Keratinocyte (primary cell): ENCODE measurements around the gene ADAMTS10. TPM values are rescaled to one million over a fixed set of nuclear protein-coding genes. Genes with fewer than 3 reads are reported as not detected.
A peak's percentile ranks its signal among the peaks of the same experiment; 100 is the strongest.

ENCODE experiments used
- DNase-seq: peaks from one replicate; pipeline ENCODE4 v3.0.0-alpha.2; 2011; ENCODE audit warnings: low read depth, missing footprints, low spot score
- FAIRE-seq: peaks from 2 replicates; lab custom pipeline; 2011; peaks lifted over from hg19 to GRCh38; lab: Jason Lieb, UNC
- H2AFZ ChIP-seq: 2 replicates; pipeline ENCODE4 v1.6.0; 2012; ENCODE audit warnings: low read length, control low read depth, inconsistent platforms; ENCODE audit not compliant: control insufficient read depth
- H3K27ac ChIP-seq: 2 replicates; pipeline ENCODE4 v1.5.1; 2011; ENCODE audit warnings: low read length; ENCODE audit not compliant: control insufficient read depth, insufficient read depth
- H3K27me3 ChIP-seq: 3 replicates; pipeline ENCODE4 v1.6.0; 2011; ENCODE audit warnings: low read length; ENCODE audit not compliant: control insufficient read depth, insufficient read depth; ENCODE audit errors: extremely low read depth
- H3K36me3 ChIP-seq, 2 experiments: 2 replicates in 1 of 2; 3 replicates in 1 of 2; pipeline ENCODE4 v1.5.1; 2011; ENCODE audit warnings: low read length in 2 of 2, mild to moderate bottlenecking in 1 of 2; ENCODE audit not compliant: control insufficient read depth in 2 of 2, insufficient read depth in 2 of 2; ENCODE audit errors: extremely low read depth in 1 of 2
- H3K4me1 ChIP-seq: 3 replicates; pipeline ENCODE4 v1.5.1; 2011; ENCODE audit warnings: low read length; ENCODE audit not compliant: control insufficient read depth, insufficient read depth; ENCODE audit errors: extremely low read depth
- H3K4me2 ChIP-seq: 3 replicates; pipeline ENCODE4 v1.6.0; 2011; ENCODE audit warnings: low read depth, low read length; ENCODE audit not compliant: control insufficient read depth, insufficient read depth; ENCODE audit errors: extremely low read depth
- H3K4me3 ChIP-seq, 3 experiments: fragments of 200-600 bp in 1 of 3; sonication (generic) in 1 of 3; 2 replicates in 2 of 3; 3 replicates in 1 of 3; pipeline ENCODE4 v1.5.1; 2011 to 2016; ENCODE audit warnings: low read length in 3 of 3, mild to moderate bottlenecking in 3 of 3, control low read depth in 2 of 3, inconsistent platforms in 1 of 3, low read depth in 1 of 3, mixed read lengths in 1 of 3, mixed run types in 1 of 3, moderate library complexity in 1 of 3; ENCODE audit not compliant: control insufficient read depth in 2 of 3, insufficient read depth in 2 of 3; ENCODE audit errors: extremely low read depth in 1 of 3
- H3K79me2 ChIP-seq: 2 replicates; pipeline ENCODE4 v1.6.0; 2012; ENCODE audit warnings: low read length; ENCODE audit not compliant: control insufficient read depth, insufficient read depth
- H3K9ac ChIP-seq: 3 replicates; pipeline ENCODE4 v1.6.0; 2011; ENCODE audit warnings: low read length; ENCODE audit not compliant: control insufficient read depth, insufficient read depth; ENCODE audit errors: extremely low read depth
- H3K9me1 ChIP-seq: 3 replicates; pipeline ENCODE4 v1.6.0; 2011; ENCODE audit warnings: low read length; ENCODE audit not compliant: control insufficient read depth, insufficient read depth; ENCODE audit errors: extremely low read depth
- H3K9me3 ChIP-seq: 2 replicates; pipeline ENCODE4 v1.5.1; 2012; ENCODE audit warnings: low read depth, low read length; ENCODE audit not compliant: control insufficient read depth
- H4K20me1 ChIP-seq: 3 replicates; pipeline ENCODE4 v1.6.0; 2011; ENCODE audit warnings: low read length; ENCODE audit not compliant: control insufficient read depth, insufficient read depth; ENCODE audit errors: extremely low read depth
- EZH2 ChIP-seq: IDR thresholded peaks from one replicate; pipeline ENCODE4 v1.6.1; 2012; ENCODE audit warnings: inconsistent platforms, mild to moderate bottlenecking, low read length, moderate library complexity
- dilution Hi-C: fragments of 300-500 bp; cut with MboI; formaldehyde crosslinking; loops from one replicate; pipeline ENCODE4 v1.7.0; 2020; ENCODE audit warnings: low sequenced_read_pairs; ENCODE audit not compliant: extremely low pct_ligation_motif_present
- polyA plus RNA-seq, 5 experiments: library from polyadenylated mRNA; depleted of rRNA in 3 of 5; stranded (reverse) in 3 of 5; stranded (forward) in 1 of 5; unstranded in 1 of 5; fragments of >200 nt; gene quantifications; 1 replicate in 1 of 5; 2 replicates in 3 of 5; 3 replicates in 1 of 5; pipeline versions ENCODE4 v1.2.1 to v1.2.3, GENCODE V29; 2011 to 2012; ENCODE audit warnings: missing spikeins in 2 of 5, low read depth in 1 of 5, low replicate concordance in 1 of 5
- TF ChIP-seq, protein P1 (sequence below), 3 experiments: IDR thresholded peaks in 1 of 3; conservative IDR thresholded peaks in 1 of 3; optimal IDR thresholded peaks in 1 of 3; 2 replicates in 2 of 3; 3 replicates in 1 of 3; pipeline versions ENCODE3 to v1.5.1; 2011; ENCODE audit warnings: low read length in 3 of 3, mild to moderate bottlenecking in 3 of 3, moderate library complexity in 2 of 3, control low read depth in 1 of 3, inconsistent platforms in 1 of 3; ENCODE audit not compliant: insufficient read depth in 2 of 3; ENCODE audit errors: extremely low read depth in 1 of 3

The ADAMTS10 gene
- polyA plus RNA-seq, 1 donor (not counting 4 experiments of a cell fraction or from before 2014, with no cell fraction given), result not detected

- Histone ChIP-seq H3K9me1 (no peaks in the 10 kb centered on the region), H3K27me3 (no peaks in the 10 kb centered on the region), H3K9ac (no peak overlapping the region), H4K20me1 (no peaks in the 10 kb centered on the region), H3K4me3 (no peak overlapping the region), H3K4me1 (no peaks in the 10 kb centered on the region), H3K9me3 (peaks cover 2% of the 10 kb centered on the region), H3K36me3 (no peaks in the 10 kb centered on the region), H2AFZ (no peak overlapping the region), H3K27ac (no peak overlapping the region), H3K4me2 (no peak overlapping the region), H3K79me2 (no peaks in the 10 kb centered on the region)
- FAIRE-seq (no peak), DNase-seq (no peak)
- TF ChIP-seq, protein P1, sequence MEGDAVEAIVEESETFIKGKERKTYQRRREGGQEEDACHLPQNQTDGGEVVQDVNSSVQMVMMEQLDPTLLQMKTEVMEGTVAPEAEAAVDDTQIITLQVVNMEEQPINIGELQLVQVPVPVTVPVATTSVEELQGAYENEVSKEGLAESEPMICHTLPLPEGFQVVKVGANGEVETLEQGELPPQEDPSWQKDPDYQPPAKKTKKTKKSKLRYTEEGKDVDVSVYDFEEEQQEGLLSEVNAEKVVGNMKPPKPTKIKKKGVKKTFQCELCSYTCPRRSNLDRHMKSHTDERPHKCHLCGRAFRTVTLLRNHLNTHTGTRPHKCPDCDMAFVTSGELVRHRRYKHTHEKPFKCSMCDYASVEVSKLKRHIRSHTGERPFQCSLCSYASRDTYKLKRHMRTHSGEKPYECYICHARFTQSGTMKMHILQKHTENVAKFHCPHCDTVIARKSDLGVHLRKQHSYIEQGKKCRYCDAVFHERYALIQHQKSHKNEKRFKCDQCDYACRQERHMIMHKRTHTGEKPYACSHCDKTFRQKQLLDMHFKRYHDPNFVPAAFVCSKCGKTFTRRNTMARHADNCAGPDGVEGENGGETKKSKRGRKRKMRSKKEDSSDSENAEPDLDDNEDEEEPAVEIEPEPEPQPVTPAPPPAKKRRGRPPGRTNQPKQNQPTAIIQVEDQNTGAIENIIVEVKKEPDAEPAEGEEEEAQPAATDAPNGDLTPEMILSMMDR (optimal IDR thresholded peaks at IDR 0.05 in 1 of 3, IDR thresholded peaks at IDR 0.05 in 1 of 3, conservative IDR thresholded peaks at IDR 0.05 in 1 of 3; ENCODE audit: extremely low read depth in 1 of 3, insufficient read depth in 2 of 3, low read length in 3 of 3), result peak; percentile 63 to 76 (median 71)
- no peak for TF ChIP-seq EZH2
- dilution Hi-C loops, result no loop called here
These were observed 5.5 kb upstream of the ADAMTS10 start for GRCh38 chr19:8615813-8616596.

DNA sequence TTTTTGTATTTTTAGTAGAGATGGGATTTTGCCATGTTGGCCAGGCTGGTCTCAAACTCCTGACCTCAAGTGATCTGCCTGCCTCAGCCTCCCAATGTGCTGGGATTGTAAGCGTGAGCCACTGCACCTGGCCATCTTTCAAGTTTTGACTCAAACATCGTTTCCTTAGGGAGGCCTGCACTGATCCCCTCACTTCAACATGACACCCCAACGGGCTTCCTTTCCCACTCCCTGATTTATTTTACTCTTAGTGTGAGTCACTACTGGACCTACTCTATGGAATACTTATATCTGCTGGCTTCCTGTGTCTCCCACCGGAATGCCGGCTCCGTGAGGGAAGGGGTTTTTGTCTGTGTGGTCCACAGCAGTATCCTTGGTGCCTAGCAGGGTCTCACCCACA lies 4.5 kb upstream of the ADAMTS10 start:
- H2AFZ ChIP-seq, result no peak overlapping the region
- no peak overlapping the region for H3K27ac ChIP-seq
- no peak overlapping the region for H3K4me2 ChIP-seq
- no peak for FAIRE-seq
- H3K4me1 ChIP-seq, result no peaks in the 10 kb centered on the region
- H3K36me3 ChIP-seq, result no peaks in the 10 kb centered on the region
- peaks cover 5% of the 10 kb centered on the region for H3K27me3 ChIP-seq
- H3K9ac ChIP-seq, result no peak overlapping the region
- no peaks in the 10 kb centered on the region for H3K79me2 ChIP-seq
- H3K4me3 ChIP-seq, result no peak overlapping the region
- H4K20me1 ChIP-seq, result no peaks in the 10 kb centered on the region
- no peaks in the 10 kb centered on the region for H3K9me1 ChIP-seq
- dilution Hi-C loops, result no loop called here
- no peaks in the 10 kb centered on the region for H3K9me3 ChIP-seq
- TF ChIP-seq, protein P1 (optimal IDR thresholded peaks at IDR 0.05 in 1 of 3, IDR thresholded peaks at IDR 0.05 in 1 of 3, conservative IDR thresholded peaks at IDR 0.05 in 1 of 3; ENCODE audit: extremely low read depth in 1 of 3, insufficient read depth in 2 of 3, low read length in 3 of 3), result no peak
- no peak for TF ChIP-seq EZH2
- no peak for DNase-seq
